GM19328 (cell line): ENCODE data around the gene CEP162.
"Not testable (repeated sequence)": the region's sequence is repeated elsewhere in the genome, so short reads cannot be mapped to it uniquely, and the experiment has no call there.

Source experiments
- ATAC-seq: cut with Tn5 transposase; IDR thresholded peaks from one replicate; pipeline ENCODE4 v1.9.1; 2021; ENCODE audit warnings: mild to moderate bottlenecking, moderate library complexity; ENCODE audit not compliant: unreplicated experiment

The CEP162 gene

DNA sequence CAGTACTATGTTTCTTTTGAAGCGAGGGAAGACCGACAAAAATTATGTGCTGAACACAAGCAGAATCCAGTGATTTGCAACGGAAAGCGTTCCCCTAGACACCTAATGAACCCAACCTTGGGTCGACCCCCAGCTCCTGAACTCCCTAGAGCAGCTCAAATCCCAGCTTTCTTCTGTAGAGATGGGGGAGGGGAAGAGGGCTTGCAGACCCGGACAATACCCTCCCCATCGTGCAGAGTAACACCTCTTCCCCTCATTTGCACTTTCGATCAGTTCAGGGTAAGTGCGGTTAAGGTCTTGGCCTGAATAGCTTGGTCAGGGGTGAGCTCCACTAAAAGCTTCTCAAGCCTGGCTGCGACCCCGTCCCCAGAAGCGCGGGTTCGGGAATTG lies 404 bp downstream of the CEP162 start:
- peak; percentile 1 for ATAC-seq

GRCh38 chr6:84224251-84224650 lies 3.2 kb downstream of the CEP162 start:
- ATAC-seq: no peak

GRCh38 chr6:84223608-84224007 lies 3.8 kb downstream of the CEP162 start:
- ATAC-seq: not testable (repeated sequence)

- ATAC-seq: no peak
These were observed 5.0 kb downstream of the CEP162 start for GRCh38 chr6:84222426-84222825.

- ATAC-seq: no peak
These were observed 6.5 kb downstream of the CEP162 start for GRCh38 chr6:84220809-84221409.

DNA sequence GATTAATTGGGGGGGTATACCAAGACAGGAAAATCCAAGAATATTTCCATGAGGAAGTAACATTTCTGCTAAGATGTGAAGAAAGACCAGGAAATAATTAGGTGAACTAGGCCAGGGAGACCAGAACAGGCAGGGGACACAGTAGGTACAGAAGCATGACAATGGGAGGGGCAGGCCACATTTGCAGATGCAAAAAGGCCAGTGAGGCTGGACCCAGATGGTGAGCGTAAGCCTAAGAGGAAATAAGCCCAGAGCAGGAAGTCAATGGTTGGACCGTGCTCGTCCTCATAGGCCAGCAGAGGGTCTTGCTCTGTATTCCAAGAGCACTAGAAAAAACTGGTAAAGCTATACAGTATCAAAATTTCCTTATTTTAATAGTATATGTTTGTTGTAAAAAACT lies 9.4 kb downstream of the CEP162 start:
- ATAC-seq: no peak

- ATAC-seq: no peak
These were observed 14.2 kb downstream of the CEP162 start for GRCh38 chr6:84213217-84213616.

- ATAC-seq: no peak
These were observed 23.4 kb downstream of the CEP162 start for GRCh38 chr6:84204011-84204410.

DNA sequence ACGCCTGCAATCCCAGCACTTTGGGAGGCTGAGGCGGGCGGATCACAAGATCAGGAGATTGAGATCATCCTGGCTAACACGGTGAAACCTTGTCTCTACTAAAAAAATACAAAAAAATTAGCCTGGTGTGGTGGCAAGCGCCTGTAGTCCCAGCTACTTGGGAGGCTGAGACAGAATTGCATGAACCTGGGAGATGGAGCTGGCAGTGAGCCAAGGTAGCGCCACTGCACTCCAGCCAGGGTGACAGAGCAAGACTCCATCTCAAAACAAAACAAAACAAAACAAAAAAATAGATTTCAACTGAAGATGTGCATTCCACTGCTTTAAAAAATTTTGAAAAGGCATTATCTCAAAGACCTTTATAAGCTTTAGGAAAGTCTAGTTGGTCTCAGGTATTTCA lies 27.5 kb downstream of the CEP162 start:
- not testable (repeated sequence) for ATAC-seq

- no peak for ATAC-seq
These were observed 29.7 kb downstream of the CEP162 start for GRCh38 chr6:84197708-84198107.

- no peak for ATAC-seq
These were observed 34.2 kb downstream of the CEP162 start for GRCh38 chr6:84193114-84193708.

DNA sequence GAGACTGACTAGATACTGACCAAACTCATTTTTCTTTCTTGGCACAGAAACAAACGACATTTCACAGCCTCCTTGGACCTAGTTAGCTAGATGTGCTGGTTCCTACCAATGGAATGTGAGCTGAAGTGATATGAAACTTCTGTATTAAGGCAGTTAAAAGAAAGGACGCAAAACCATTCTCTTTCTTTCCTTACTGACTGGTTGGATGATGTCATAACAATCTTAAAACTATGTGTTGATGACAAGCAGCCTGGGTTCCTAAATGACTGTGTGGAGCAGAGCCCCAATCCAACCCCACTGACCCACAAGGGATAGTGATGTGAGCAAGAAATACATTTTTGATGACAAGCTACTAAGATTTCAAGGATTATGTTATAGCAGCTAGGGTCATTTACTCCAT lies 35.6 kb downstream of the CEP162 start:
- ATAC-seq: no peak

- not testable (repeated sequence) for ATAC-seq
These were observed 38.1 kb downstream of the CEP162 start for GRCh38 chr6:84189356-84189755.

DNA sequence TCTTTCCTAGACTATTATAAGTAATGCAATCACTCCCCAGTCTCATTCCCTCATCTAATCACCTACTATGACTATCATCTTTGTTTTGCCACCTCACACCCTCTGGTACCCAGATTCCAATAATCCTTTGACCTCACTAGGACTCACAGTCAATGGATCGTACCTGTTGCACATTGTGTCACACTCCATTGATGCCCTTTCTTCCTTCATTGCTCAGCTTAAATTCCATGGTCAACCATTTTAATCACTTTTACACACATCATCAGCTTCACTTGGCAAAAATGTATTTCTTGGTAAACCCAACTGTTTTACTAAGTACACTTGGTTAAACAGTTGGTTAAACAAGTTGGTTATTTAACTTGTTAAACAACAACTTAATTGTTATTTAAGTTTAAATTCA lies 44.0 kb downstream of the CEP162 start:
- ATAC-seq: no peak

DNA sequence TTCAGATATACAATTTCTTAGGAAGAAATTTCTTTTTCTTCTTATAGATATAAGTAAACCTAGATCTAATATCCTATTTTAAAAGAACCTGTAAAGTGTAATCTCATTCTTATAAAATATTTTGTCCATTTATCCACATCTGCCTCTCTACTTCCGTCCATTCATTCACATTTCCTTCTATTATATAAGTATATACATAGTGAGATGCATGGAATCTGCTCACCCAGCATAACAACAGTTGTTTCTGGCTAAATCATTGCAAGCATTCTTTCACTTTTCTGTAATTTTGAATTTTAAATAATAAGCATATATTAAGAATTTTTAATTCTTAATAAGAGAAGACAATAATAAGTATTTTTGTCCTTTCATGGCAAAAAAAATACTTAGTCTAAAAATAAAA lies 45.4 kb downstream of the CEP162 start:
- no peak for ATAC-seq

GRCh38 chr6:84177241-84177640 lies 50.2 kb downstream of the CEP162 start:
- no peak for ATAC-seq

DNA sequence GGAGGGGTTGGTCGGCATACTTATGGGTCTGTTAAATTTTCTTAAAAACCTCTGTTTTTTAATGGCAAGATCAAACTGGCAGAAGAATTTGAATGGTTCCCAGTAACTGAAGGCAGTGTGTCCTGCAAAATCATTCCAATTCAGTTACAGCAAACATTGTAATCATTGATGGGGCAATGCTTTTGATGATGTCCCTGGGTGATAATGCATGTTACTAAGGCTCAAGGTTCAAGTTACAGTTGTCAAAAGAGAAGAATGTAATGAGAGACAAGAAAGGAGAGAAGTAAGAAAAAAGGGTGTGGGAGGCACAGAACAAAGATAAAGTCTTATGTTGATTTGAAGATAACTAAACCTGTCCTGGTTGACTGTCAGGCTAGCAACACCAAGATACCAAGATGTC lies 54.9 kb downstream of the CEP162 start:
- ATAC-seq: no peak

GRCh38 chr6:84172080-84172479 lies 55.4 kb downstream of the CEP162 start:
- ATAC-seq: no peak

- ATAC-seq: no peak
These were observed 60.0 kb downstream of the CEP162 start for GRCh38 chr6:84167457-84167856.

DNA sequence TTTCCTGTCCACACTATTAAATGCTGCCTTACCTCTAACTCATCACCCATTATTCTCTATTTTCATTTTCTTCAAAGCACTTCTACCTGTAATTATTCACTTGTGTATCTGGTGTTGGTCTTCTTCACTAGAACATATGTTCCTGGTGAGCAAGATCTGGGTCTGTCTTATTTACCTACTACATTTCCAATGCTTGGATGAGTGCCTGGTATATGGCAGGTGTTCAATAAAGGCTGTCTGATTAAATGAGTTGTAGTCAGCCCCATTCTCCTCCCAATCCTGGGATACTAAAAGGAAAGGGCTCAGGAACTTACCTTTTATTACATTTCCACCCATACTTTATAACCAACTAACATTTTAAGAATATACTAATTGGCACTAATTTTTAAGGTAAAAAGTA lies 61.0 kb downstream of the CEP162 start:
- no peak for ATAC-seq

DNA sequence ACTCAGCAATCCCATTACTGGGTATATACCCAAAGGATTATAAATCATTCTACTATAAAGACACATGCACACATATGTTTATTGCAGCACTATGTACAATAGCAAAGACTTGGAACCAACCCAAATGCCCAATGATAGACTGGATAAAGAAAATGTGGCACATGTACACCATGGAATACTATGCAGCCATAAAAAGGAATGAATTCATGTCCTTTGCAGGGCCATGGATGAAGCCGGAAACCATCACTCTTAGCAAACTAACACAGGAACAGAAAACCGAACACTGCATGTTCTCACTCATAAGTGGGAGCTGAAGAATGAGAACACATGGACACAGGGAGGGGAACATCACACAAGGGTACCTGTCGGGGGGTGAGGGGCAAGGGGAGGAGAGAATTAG lies 63.1 kb downstream of the CEP162 start:
- ATAC-seq: not testable (repeated sequence)

DNA sequence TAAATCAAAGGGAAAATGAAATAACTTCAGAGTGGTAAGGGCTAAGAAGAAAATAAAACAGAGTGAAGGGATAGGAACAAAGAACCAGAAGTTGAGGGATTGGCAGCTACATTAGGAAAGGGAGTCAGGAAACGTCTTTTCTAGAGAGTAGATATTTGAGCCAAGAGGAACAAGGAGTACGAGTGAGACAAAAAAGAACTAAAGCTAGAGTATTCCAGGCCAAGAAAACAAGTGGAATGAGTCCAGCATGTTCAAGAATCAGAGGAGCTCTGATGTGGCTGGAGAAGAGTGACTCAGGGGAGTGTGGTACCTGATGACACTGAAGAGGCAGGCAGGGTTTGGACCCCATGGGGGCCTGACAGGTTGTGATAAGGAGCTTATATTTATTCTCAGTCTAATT lies 66.3 kb downstream of the CEP162 start:
- ATAC-seq: no peak

- no peak for ATAC-seq
These were observed 71.1 kb downstream of the CEP162 start for GRCh38 chr6:84156306-84156705.
